Measurements from ENCODE around the gene COG3. TPM values are rescaled to one million over a fixed set of nuclear protein-coding genes. Genes with fewer than 3 reads are reported as not detected.

Gene COG3
- total and polyA plus RNA-seq, 10 of the 15 experiments (the other 5 are each of a cell fraction or from before 2014, with no cell fraction given): 6.1 to 35.1 (median 22.6) TPM

- peaks cover 16% of the 10 kb centered on the region for H3K4me1 ChIP-seq (ENCODE audit: control insufficient read depth, insufficient read depth, low read length)
- H3K79me2 ChIP-seq (ENCODE audit: control insufficient read depth, insufficient read depth, low read length): no peaks in the 10 kb centered on the region
- in situ Hi-C loops (cut with MboI) (no loop called here), intact Hi-C loops (cut with micrococcal nuclease; ENCODE audit: unreplicated experiment) (loop anchor here (2.0 kb wide), 1 partner anchor 23 kb away; the partner anchor contains the start of gene COG3)
- no peaks in the 10 kb centered on the region for H3K27me3 ChIP-seq (replicated peaks in 1 of 2; ENCODE audit: control insufficient read depth in 2 of 2, insufficient read depth in 2 of 2, low read length in 1 of 2)
- FAIRE-seq (peak; percentile 84), ATAC-seq (peak; percentile 94), DNase-seq (ENCODE audit: low read depth, low spot score) (peak; percentile 60)
- CTCF ChIA-PET: interaction anchor here (0.7 to 1.3 kb wide), 2 partner anchors 14 to 47 kb away, joined by 3 to 5 read pairs; no protein-coding TSS in a partner anchor
- H3K27ac ChIP-seq (ENCODE audit: control insufficient read depth, insufficient read depth): 0 out of 2 replicates have a peak overlapping the region, but pooled peaks have one; percentile 23
- H3K4me2 ChIP-seq (ENCODE audit: control insufficient read depth, insufficient read depth): peak overlapping the region; percentile 63
- 0% methylated on average over 2 of the region's 2 CpGs for WGBS (ENCODE audit: insufficient coverage, insufficient replicate concordance, low lambda C conversion rate, missing lambda C conversion rate)
- H3K9me3 ChIP-seq (replicated peaks; ENCODE audit: control insufficient read depth, insufficient read depth, low read length): no peaks in the 10 kb centered on the region
- H2AFZ ChIP-seq (ENCODE audit: control insufficient read depth, low read depth, low read length): peak overlapping the region; percentile 48
- SMC1A ChIA-PET (ENCODE audit: uncharacterized antibody, unreplicated experiment): interaction anchor here (1.4 kb wide), 1 partner anchor 26 kb away, joined by 3 read pairs; no protein-coding TSS in a partner anchor
- POLR2A ChIA-PET: interaction anchor here (1.0 kb wide), 1 partner anchor 25 kb away, joined by 3 read pairs; no protein-coding TSS in a partner anchor
- no peaks in the 10 kb centered on the region for H3K36me3 ChIP-seq (ENCODE audit: control insufficient read depth in 2 of 2, insufficient read depth in 2 of 2, low read length in 1 of 2)
- peak overlapping the region; percentile 26; the same call in 1 of the 2 replicates for H3K4me3 ChIP-seq
- no peaks in the 10 kb centered on the region for H4K20me1 ChIP-seq (ENCODE audit: control insufficient read depth, insufficient read depth)
- BruUV-seq (replicated peaks): no TSS peak
- no peak overlapping the region for H3K9ac ChIP-seq (ENCODE audit: control insufficient read depth, insufficient read depth, low read length)
- RAD21 ChIA-PET (ENCODE audit: unreplicated experiment): no interaction called here
- TF ChIP-seq NBN (IDR thresholded peaks at IDR 0.05): 0 out of 2 replicates have a peak, but pooled peaks have one; percentile 33
- peak; percentile 30; the same call in 1 of the 2 replicates for TF ChIP-seq IRF4 (IDR thresholded peaks at IDR 0.05; ENCODE audit: low read depth, low read length)
- TF ChIP-seq ZNF384 (IDR thresholded peaks at IDR 0.05; ENCODE audit: borderline replicate concordance, low read depth, low read length): no peak
- TF ChIP-seq KAT2A (conservative IDR thresholded peaks at IDR 0.05; ENCODE audit: control insufficient read depth, low read depth, low read length): no peak
- no peak for TF ChIP-seq PML (IDR thresholded peaks at IDR 0.05; ENCODE audit: low read length)
- no peak for TF ChIP-seq RCOR1 (conservative IDR thresholded peaks at IDR 0.05; ENCODE audit: low read depth, low read length)
- TF ChIP-seq RUNX3 (IDR thresholded peaks at IDR 0.05; ENCODE audit: low read length): peak; percentile 82
- TF ChIP-seq RELB (IDR thresholded peaks at IDR 0.05; ENCODE audit: low read depth): 0 out of 2 replicates have a peak, but pooled peaks have one; percentile 27
- TF ChIP-seq SMC3 (IDR thresholded peaks at IDR 0.05; ENCODE audit: borderline replicate concordance, low read length): peak; percentile 24; the same call in 1 of the 2 replicates
- peak; percentile 35; the same call in 1 of the 2 replicates for TF ChIP-seq RAD21 (IDR thresholded peaks at IDR 0.05; ENCODE audit: insufficient read depth, low read depth, low read length)
- TF ChIP-seq SUZ12 (IDR thresholded peaks at IDR 0.05; ENCODE audit: unreplicated experiment): no peak
- no peak for TF ChIP-seq GATAD2B (conservative IDR thresholded peaks at IDR 0.05; ENCODE audit: low read depth)
- TF ChIP-seq JUNB (IDR thresholded peaks at IDR 0.05): peak; percentile 41; the same call in 1 of the 2 replicates
- TF ChIP-seq IKZF1 (conservative IDR thresholded peaks at IDR 0.05): peak; percentile 30; the same call in 1 of the 2 replicates
- TF ChIP-seq MEF2A (IDR thresholded peaks at IDR 0.05; ENCODE audit: insufficient read depth, low read depth, low read length): peak; percentile 57; the same call in 1 of the 2 replicates
- TF ChIP-seq USF2 (IDR thresholded peaks at IDR 0.05; ENCODE audit: borderline replicate concordance, low read depth, low read length): no peak
- TF ChIP-seq KDM1A (IDR thresholded peaks at IDR 0.05; ENCODE audit: borderline replicate concordance): no peak
- no peak for TF ChIP-seq CBFB (IDR thresholded peaks at IDR 0.05; ENCODE audit: low read depth)
- TF ChIP-seq IKZF2 (IDR thresholded peaks at IDR 0.05): peak in 1 of 2 experiments; percentile 17; a peak in 2 of 4 replicates
- no peak for TF ChIP-seq ZBTB40 (IDR thresholded peaks at IDR 0.05; ENCODE audit: borderline replicate concordance)
Observed at GRCh38 chr13:45441633-45442032, 23.1 kb upstream of the COG3 start.
